ENCODE results near the gene TRIM15. TPM values are rescaled to one million over a fixed set of nuclear protein-coding genes. Genes with fewer than 3 reads are reported as not detected.
"Not testable (repeated sequence)": the region's sequence is repeated elsewhere in the genome, so short reads cannot be mapped to it uniquely, and the experiment has no call there.

The TRIM15 gene
- total and polyA plus RNA-seq, 4 donors = 0.01 to 0.06 TPM; not detected in 2

GRCh38 chr6:30136570-30137286, 26.6 kb upstream of the TRIM15 start:
- WGBS, 2 donors = 61 to 69% methylated on average over 11 of the region's 11 CpGs
- Histone ChIP-seq H3K9ac (ENCODE audit: insufficient read depth in 1 of 2, low read length in 2 of 2) (no peak overlapping the region), H3K27ac (ENCODE audit: low read depth in 1 of 2, low read length in 1 of 2) (no peak overlapping the region), H3K36me3 (ENCODE audit: control insufficient read depth in 4 of 4, insufficient read depth in 4 of 4, low read length in 4 of 4) (no peaks in the 10 kb centered on the region), H3K4me1 (ENCODE audit: control insufficient read depth in 5 of 5, insufficient read depth in 5 of 5, low read length in 5 of 5) (no peaks in the 10 kb centered on the region), H3K9me3 (ENCODE audit: control insufficient read depth in 4 of 4, insufficient read depth in 3 of 4, low read length in 3 of 4) (no peaks in the 10 kb centered on the region), H3K4me3 (no peak overlapping the region), H3K27me3 (ENCODE audit: control insufficient read depth in 3 of 3, insufficient read depth in 3 of 3, low read length in 2 of 3) (peaks cover 0 to 19% (median 3%) of the 10 kb centered on the region in 3 donors)
- no peak for DNase-seq
- no peak for TF ChIP-seq CTCF (IDR thresholded peaks at IDR 0.05; ENCODE audit: control extremely low read depth, extremely low read depth)
- ATAC-seq (ENCODE audit: insufficient read depth, low FRiP score) = no peak

GRCh38 chr6:30140240-30140639, 23.1 kb upstream of the TRIM15 start:
- not testable (repeated sequence) for H3K27ac ChIP-seq (ENCODE audit: low read depth in 1 of 2, low read length in 1 of 2); DNase-seq; H3K4me1 ChIP-seq (ENCODE audit: control insufficient read depth in 5 of 5, insufficient read depth in 5 of 5, low read length in 5 of 5); H3K9ac ChIP-seq (ENCODE audit: insufficient read depth in 1 of 2, low read length in 2 of 2); H3K9me3 ChIP-seq (ENCODE audit: control insufficient read depth in 4 of 4, insufficient read depth in 3 of 4, low read length in 3 of 4); H3K36me3 ChIP-seq (ENCODE audit: control insufficient read depth in 4 of 4, insufficient read depth in 4 of 4, low read length in 4 of 4); ATAC-seq (ENCODE audit: insufficient read depth, low FRiP score); H3K4me3 ChIP-seq
- H3K27me3 ChIP-seq (ENCODE audit: control insufficient read depth in 3 of 3, insufficient read depth in 3 of 3, low read length in 2 of 3) = peaks cover 0 to 28% (median 0%) of the 10 kb centered on the region in 3 donors
- 83 to 90% methylated on average over 8 of the region's 8 CpGs for WGBS, 2 donors

GRCh38 chr6:30142665-30143064, 20.7 kb upstream of the TRIM15 start:
- DNase-seq (no peak), ATAC-seq (ENCODE audit: insufficient read depth, low FRiP score) (no peak)
- WGBS, 2 donors = 75 to 88% methylated on average over 3 of the region's 3 CpGs
- Histone ChIP-seq H3K27me3 (ENCODE audit: control insufficient read depth in 3 of 3, insufficient read depth in 3 of 3, low read length in 2 of 3) (peaks cover 0 to 25% (median 2%) of the 10 kb centered on the region in 3 donors), H3K27ac (ENCODE audit: low read depth in 1 of 2, low read length in 1 of 2) (no peak overlapping the region), H3K36me3 (ENCODE audit: control insufficient read depth in 4 of 4, insufficient read depth in 4 of 4, low read length in 4 of 4) (no peaks in the 10 kb centered on the region), H3K9me3 (ENCODE audit: control insufficient read depth in 4 of 4, insufficient read depth in 3 of 4, low read length in 3 of 4) (no peaks in the 10 kb centered on the region), H3K4me3 (no peak overlapping the region), H3K9ac (ENCODE audit: insufficient read depth in 1 of 2, low read length in 2 of 2) (no peak overlapping the region), H3K4me1 (ENCODE audit: control insufficient read depth in 5 of 5, insufficient read depth in 5 of 5, low read length in 5 of 5) (no peaks in the 10 kb centered on the region)
- TF ChIP-seq CTCF (IDR thresholded peaks at IDR 0.05; ENCODE audit: control extremely low read depth, extremely low read depth) = no peak

GRCh38 chr6:30143780-30144179, 19.6 kb upstream of the TRIM15 start:
- peaks cover 0 to 21% (median 2%) of the 10 kb centered on the region in 3 donors for H3K27me3 ChIP-seq (ENCODE audit: control insufficient read depth in 3 of 3, insufficient read depth in 3 of 3, low read length in 2 of 3)
- 59 to 79% methylated on average over 2 of the region's 2 CpGs for WGBS, 2 donors
- ATAC-seq (ENCODE audit: insufficient read depth, low FRiP score) = no peak

More at GRCh38 chr6:30143780-30144179, 19.6 kb upstream of the TRIM15 start:
- Histone ChIP-seq H3K36me3 (ENCODE audit: control insufficient read depth in 4 of 4, insufficient read depth in 4 of 4, low read length in 4 of 4) (no peaks in the 10 kb centered on the region), H3K9ac (ENCODE audit: insufficient read depth in 1 of 2, low read length in 2 of 2) (no peak overlapping the region), H3K9me3 (ENCODE audit: control insufficient read depth in 4 of 4, insufficient read depth in 3 of 4, low read length in 3 of 4) (no peaks in the 10 kb centered on the region), H3K4me3 (no peak overlapping the region), H3K4me1 (ENCODE audit: control insufficient read depth in 5 of 5, insufficient read depth in 5 of 5, low read length in 5 of 5) (no peaks in the 10 kb centered on the region), H3K27ac (ENCODE audit: low read depth in 1 of 2, low read length in 1 of 2) (no peak overlapping the region)
- no peak for TF ChIP-seq CTCF (IDR thresholded peaks at IDR 0.05; ENCODE audit: control extremely low read depth, extremely low read depth)
- no peak for DNase-seq

All from lung (tissue), 12 donors.